Measurements from ENCODE around the gene TGFA. TPM values are rescaled to one million over a fixed set of nuclear protein-coding genes. Genes with fewer than 3 reads are reported as not detected.

The TGFA gene
- polyA plus RNA-seq, 1 donor (not counting 4 experiments of a cell fraction or from before 2014, with no cell fraction given), result 51.7 TPM

DNA sequence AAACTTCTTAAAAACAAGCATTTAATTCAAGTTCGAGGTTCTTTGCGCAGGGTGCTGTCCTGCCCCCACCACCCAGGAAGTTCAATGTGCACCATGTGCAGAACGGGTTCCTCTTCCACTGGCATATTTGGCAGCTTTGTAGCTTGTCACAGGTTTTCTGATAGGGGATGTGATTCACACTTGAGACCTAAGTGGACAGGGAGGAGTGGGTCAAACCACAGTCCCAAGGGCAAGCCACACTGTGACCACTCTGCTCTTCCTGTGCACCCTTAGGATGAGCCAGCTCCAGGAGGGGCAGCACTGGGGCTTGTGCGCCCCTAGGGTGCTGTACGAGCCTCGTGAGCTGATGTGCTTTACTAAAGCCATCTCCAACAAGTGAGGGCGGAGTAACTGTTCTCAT, 82.5 kb downstream of the TGFA start:
- FAIRE-seq (no peak), DNase-seq (ENCODE audit: low read depth, low spot score) (no peak)
- no peaks in the 10 kb centered on the region for H3K27me3 ChIP-seq (ENCODE audit: control insufficient read depth, extremely low read depth, insufficient read depth, low read length)
- no peak for TF ChIP-seq EZH2 (IDR thresholded peaks at IDR 0.05; ENCODE audit: low read length)
- TF ChIP-seq, protein P1, sequence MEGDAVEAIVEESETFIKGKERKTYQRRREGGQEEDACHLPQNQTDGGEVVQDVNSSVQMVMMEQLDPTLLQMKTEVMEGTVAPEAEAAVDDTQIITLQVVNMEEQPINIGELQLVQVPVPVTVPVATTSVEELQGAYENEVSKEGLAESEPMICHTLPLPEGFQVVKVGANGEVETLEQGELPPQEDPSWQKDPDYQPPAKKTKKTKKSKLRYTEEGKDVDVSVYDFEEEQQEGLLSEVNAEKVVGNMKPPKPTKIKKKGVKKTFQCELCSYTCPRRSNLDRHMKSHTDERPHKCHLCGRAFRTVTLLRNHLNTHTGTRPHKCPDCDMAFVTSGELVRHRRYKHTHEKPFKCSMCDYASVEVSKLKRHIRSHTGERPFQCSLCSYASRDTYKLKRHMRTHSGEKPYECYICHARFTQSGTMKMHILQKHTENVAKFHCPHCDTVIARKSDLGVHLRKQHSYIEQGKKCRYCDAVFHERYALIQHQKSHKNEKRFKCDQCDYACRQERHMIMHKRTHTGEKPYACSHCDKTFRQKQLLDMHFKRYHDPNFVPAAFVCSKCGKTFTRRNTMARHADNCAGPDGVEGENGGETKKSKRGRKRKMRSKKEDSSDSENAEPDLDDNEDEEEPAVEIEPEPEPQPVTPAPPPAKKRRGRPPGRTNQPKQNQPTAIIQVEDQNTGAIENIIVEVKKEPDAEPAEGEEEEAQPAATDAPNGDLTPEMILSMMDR (optimal IDR thresholded peaks at IDR 0.05 in 1 of 3, IDR thresholded peaks at IDR 0.05 in 1 of 3, conservative IDR thresholded peaks at IDR 0.05 in 1 of 3; ENCODE audit: extremely low read depth in 1 of 3, insufficient read depth in 2 of 3, low read length in 3 of 3), result no peak
- no peaks in the 10 kb centered on the region for H3K9me3 ChIP-seq (ENCODE audit: control insufficient read depth, low read depth, low read length)
- H3K9me1 ChIP-seq (ENCODE audit: control insufficient read depth, extremely low read depth, insufficient read depth, low read length), result no peaks in the 10 kb centered on the region
- H3K4me3 ChIP-seq (ENCODE audit: control insufficient read depth in 2 of 3, extremely low read depth in 1 of 3, insufficient read depth in 2 of 3, low read depth in 1 of 3, low read length in 3 of 3), result no peak overlapping the region
- peaks cover 3 to 17% of the 10 kb centered on the region in 2 experiments for H3K36me3 ChIP-seq (ENCODE audit: control insufficient read depth in 2 of 2, extremely low read depth in 1 of 2, insufficient read depth in 2 of 2, low read length in 2 of 2)
- peaks cover 3% of the 10 kb centered on the region for H4K20me1 ChIP-seq (ENCODE audit: control insufficient read depth, extremely low read depth, insufficient read depth, low read length)
- dilution Hi-C loops (cut with MboI; ENCODE audit: extremely low pct_ligation_motif_present, low sequenced_read_pairs), result loop anchor here (25.0 kb wide), 1 partner anchor 166 kb away; no protein-coding TSS in a partner anchor
- H3K27ac ChIP-seq (ENCODE audit: control insufficient read depth, insufficient read depth, low read length), result no peak overlapping the region
- H2AFZ ChIP-seq (ENCODE audit: control insufficient read depth, low read length), result no peak overlapping the region
- H3K9ac ChIP-seq (ENCODE audit: control insufficient read depth, extremely low read depth, insufficient read depth, low read length), result no peak overlapping the region
- peaks cover 75% of the 10 kb centered on the region for H3K79me2 ChIP-seq (ENCODE audit: control insufficient read depth, insufficient read depth, low read length)
- H3K4me1 ChIP-seq (ENCODE audit: control insufficient read depth, extremely low read depth, insufficient read depth, low read length), result no peaks in the 10 kb centered on the region
- no peak overlapping the region for H3K4me2 ChIP-seq (ENCODE audit: control insufficient read depth, extremely low read depth, insufficient read depth, low read depth, low read length)

DNA sequence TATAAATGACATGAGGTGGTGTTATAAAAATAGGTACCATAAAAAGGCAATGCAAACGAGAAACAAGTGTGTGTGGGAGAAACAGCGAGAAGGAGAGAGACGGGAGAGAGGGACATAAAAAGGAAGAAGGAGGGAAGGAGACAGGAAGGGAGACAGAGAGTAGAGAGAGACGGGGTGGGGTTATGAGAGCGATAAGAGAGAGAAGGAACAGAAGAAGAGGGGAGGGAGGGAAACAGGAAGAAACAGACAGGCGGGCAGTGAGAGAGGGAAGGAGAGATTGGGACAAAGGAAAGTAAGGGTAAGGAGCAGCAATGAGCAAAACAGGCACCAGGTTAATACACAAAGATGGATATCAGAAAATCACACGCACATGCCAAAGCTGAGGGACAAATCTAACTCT, 83.7 kb downstream of the TGFA start:
- Histone ChIP-seq H4K20me1 (ENCODE audit: control insufficient read depth, extremely low read depth, insufficient read depth, low read length) (peaks cover 3% of the 10 kb centered on the region), H3K9me3 (ENCODE audit: control insufficient read depth, low read depth, low read length) (no peaks in the 10 kb centered on the region), H2AFZ (ENCODE audit: control insufficient read depth, low read length) (no peak overlapping the region), H3K27ac (ENCODE audit: control insufficient read depth, insufficient read depth, low read length) (no peak overlapping the region), H3K4me2 (ENCODE audit: control insufficient read depth, extremely low read depth, insufficient read depth, low read depth, low read length) (no peak overlapping the region), H3K9ac (ENCODE audit: control insufficient read depth, extremely low read depth, insufficient read depth, low read length) (no peak overlapping the region), H3K4me3 (ENCODE audit: control insufficient read depth in 2 of 3, extremely low read depth in 1 of 3, insufficient read depth in 2 of 3, low read depth in 1 of 3, low read length in 3 of 3) (no peak overlapping the region), H3K79me2 (ENCODE audit: control insufficient read depth, insufficient read depth, low read length) (peaks cover 73% of the 10 kb centered on the region), H3K4me1 (ENCODE audit: control insufficient read depth, extremely low read depth, insufficient read depth, low read length) (no peaks in the 10 kb centered on the region), H3K36me3 (ENCODE audit: control insufficient read depth in 2 of 2, extremely low read depth in 1 of 2, insufficient read depth in 2 of 2, low read length in 2 of 2) (peaks cover 8 to 20% of the 10 kb centered on the region in 2 experiments), H3K9me1 (ENCODE audit: control insufficient read depth, extremely low read depth, insufficient read depth, low read length) (no peaks in the 10 kb centered on the region), H3K27me3 (ENCODE audit: control insufficient read depth, extremely low read depth, insufficient read depth, low read length) (no peaks in the 10 kb centered on the region)
- dilution Hi-C loops (cut with MboI; ENCODE audit: extremely low pct_ligation_motif_present, low sequenced_read_pairs), result loop anchor here (25.0 kb wide), 1 partner anchor 167 kb away; no protein-coding TSS in a partner anchor
- TF ChIP-seq, protein P1 (optimal IDR thresholded peaks at IDR 0.05 in 1 of 3, IDR thresholded peaks at IDR 0.05 in 1 of 3, conservative IDR thresholded peaks at IDR 0.05 in 1 of 3; ENCODE audit: extremely low read depth in 1 of 3, insufficient read depth in 2 of 3, low read length in 3 of 3), result no peak
- no peak for TF ChIP-seq EZH2 (IDR thresholded peaks at IDR 0.05; ENCODE audit: low read length)
- DNase-seq (ENCODE audit: low read depth, low spot score) (no peak), FAIRE-seq (no peak)
